CD14-positive monocyte (primary cell): Measurements from ENCODE around the gene GLP2R. TPM values are rescaled to one million over a fixed set of nuclear protein-coding genes. Genes with fewer than 3 reads are reported as not detected.

ENCODE experiments used
- DNase-seq, 3 donors: peaks; one replicate each; pipeline ENCODE4 v3.0.0-alpha.2; 2011 to 2022
- H2AFZ ChIP-seq: 2 replicates; pipeline ENCODE4 v1.6.0; 2012; ENCODE audit warnings: mild to moderate bottlenecking, low read depth, low read length, inconsistent platforms; ENCODE audit not compliant: insufficient read depth, poor library complexity, severe bottlenecking
- H3K27ac ChIP-seq, 2 donors: 1 replicate in 1 of 2; 2 replicates in 1 of 2; pipeline ENCODE4 v1.5.1; 2012 to 2013; ENCODE audit warnings: low read length in 2 of 2, control low read depth in 1 of 2, inconsistent platforms in 1 of 2, low read depth in 1 of 2, mild to moderate bottlenecking in 1 of 2
- H3K27me3 ChIP-seq, 2 donors: one replicate each; pipeline versions ENCODE4 v1.6.0 to v1.6.1; 2011 to 2013; ENCODE audit warnings: low read length in 2 of 2; ENCODE audit not compliant: control insufficient read depth in 2 of 2, insufficient read depth in 2 of 2
- H3K36me3 ChIP-seq, 2 donors: replicated peaks in 1 of 2; 1 replicate in 1 of 2; 2 replicates in 1 of 2; pipeline versions ENCODE4 v1.5.1 to v1.6.1; 2012 to 2013; ENCODE audit warnings: low read length in 2 of 2, control low read depth in 1 of 2, inconsistent platforms in 1 of 2, mild to moderate bottlenecking in 1 of 2; ENCODE audit not compliant: insufficient read depth in 2 of 2, control insufficient read depth in 1 of 2
- H3K4me1 ChIP-seq, 2 donors: 1 replicate in 1 of 2; 2 replicates in 1 of 2; pipeline versions ENCODE4 v1.5.1 to v1.6.1; 2012 to 2013; ENCODE audit warnings: low read length in 2 of 2, control low read depth in 1 of 2, inconsistent platforms in 1 of 2, mild to moderate bottlenecking in 1 of 2, moderate library complexity in 1 of 2; ENCODE audit not compliant: insufficient read depth in 2 of 2, control insufficient read depth in 1 of 2
- H3K4me2 ChIP-seq: replicated peaks from 2 replicates; pipeline ENCODE3; 2012; ENCODE audit warnings: low read length, moderate library complexity, mild to moderate bottlenecking; ENCODE audit not compliant: poor library complexity, severe bottlenecking; ENCODE audit errors: extremely low read depth
- H3K4me3 ChIP-seq, 3 experiments: fragments of 200-600 bp in 1 of 3; sonication (generic) in 1 of 3; replicated peaks in 1 of 3; 1 replicate in 2 of 3; 2 replicates in 1 of 3; pipeline ENCODE4 v1.5.1; 2011 to 2013; ENCODE audit warnings: low read length in 3 of 3, mild to moderate bottlenecking in 3 of 3, control low read depth in 2 of 3, low read depth in 2 of 3, inconsistent platforms in 1 of 3, moderate library complexity in 1 of 3
- H3K79me2 ChIP-seq: 2 replicates; pipeline ENCODE4 v1.6.0; 2012; ENCODE audit warnings: mild to moderate bottlenecking, control low read depth, inconsistent platforms, low read length, moderate library complexity; ENCODE audit not compliant: insufficient read depth
- H3K9ac ChIP-seq: 2 replicates; pipeline ENCODE4 v1.6.0; 2017; ENCODE audit warnings: low read length, mild to moderate bottlenecking; ENCODE audit not compliant: insufficient read depth, poor library complexity, severe bottlenecking
- H3K9me3 ChIP-seq, 2 donors: replicated peaks in 1 of 2; 1 replicate in 1 of 2; 2 replicates in 1 of 2; pipeline versions ENCODE4 v1.5.1 to v1.6.1; 2012 to 2013; ENCODE audit warnings: low read length in 2 of 2, control low read depth in 1 of 2; ENCODE audit not compliant: control insufficient read depth in 1 of 2, insufficient read depth in 1 of 2
- H4K20me1 ChIP-seq: 2 replicates; pipeline ENCODE4 v1.6.0; 2012; ENCODE audit warnings: mild to moderate bottlenecking, low read length, control low read depth, moderate library complexity; ENCODE audit not compliant: insufficient read depth
- H3K27ac Mint-ChIP-seq, 7 donors: one replicate each; pipeline ENCODE4 v1.8.0; 2020; ENCODE audit warnings: mild to moderate bottlenecking in 7 of 7, mixed read lengths in 7 of 7, moderate library complexity in 6 of 7, inconsistent platforms in 2 of 7
- H3K27me3 Mint-ChIP-seq, 3 donors: one replicate each; pipeline ENCODE4 v1.8.0; 2021 to 2022; ENCODE audit warnings: low read depth in 3 of 3, mild to moderate bottlenecking in 3 of 3, mixed read lengths in 3 of 3, moderate library complexity in 3 of 3, inconsistent platforms in 1 of 3
- H3K36me3 Mint-ChIP-seq, 2 donors: one replicate each; pipeline ENCODE4 v1.8.0; 2020; ENCODE audit warnings: mixed read lengths in 2 of 2, inconsistent platforms in 1 of 2, mild to moderate bottlenecking in 1 of 2
- H3K4me1 Mint-ChIP-seq: one replicate; pipeline ENCODE4 v1.8.0; 2020; ENCODE audit warnings: mild to moderate bottlenecking, mixed read lengths
- H3K4me3 Mint-ChIP-seq, 2 donors: one replicate each; pipeline ENCODE4 v1.8.0; 2020; ENCODE audit warnings: mild to moderate bottlenecking in 2 of 2, mixed read lengths in 2 of 2, moderate library complexity in 1 of 2
- H3K9me3 Mint-ChIP-seq, 7 donors: one replicate each; pipeline ENCODE4 v1.8.0; 2020 to 2022; ENCODE audit warnings: mixed read lengths in 7 of 7, mild to moderate bottlenecking in 6 of 7, moderate library complexity in 6 of 7, inconsistent platforms in 2 of 7
- CTCF ChIP-seq: fragments of 200-600 bp; IDR thresholded peaks from one replicate; pipeline ENCODE4 v1.8.0; 2022; ENCODE audit warnings: antibody characterized with exemption, mild to moderate bottlenecking
- WGBS: methylation state at CpG from one replicate; pipeline ENCODE4 v1.1.5; 2013; ENCODE audit warnings: missing lambda C conversion rate; ENCODE audit not compliant: insufficient coverage; 5-methylcytosine and 5-hydroxymethylcytosine counted together
- intact Hi-C, 2 donors: fragments of 100-400 bp; cut with micrococcal nuclease; formaldehyde crosslinking; loops; one replicate each; pipeline versions ENCODE4 v1.15.0 to v1.15.1; 2023
- polyA plus RNA-seq, 3 donors: library from polyadenylated mRNA; depleted of rRNA in 1 of 3; unstranded in 2 of 3; stranded (reverse) in 1 of 3; fragments of 300-500 nt in 2 of 3; fragments of >200 nt in 1 of 3; fragmentation: Illumina TruSeq in 2 of 3; gene quantifications; 1 replicate in 2 of 3; 2 replicates in 1 of 3; pipeline ENCODE4 v1.2.3, GENCODE V29; 2012 to 2021

Gene GLP2R
- polyA plus RNA-seq, 3 donors = not detected

- Mint-ChIP-seq H3K9me3 (peaks cover 2 to 14% (median 8%) of the 10 kb centered on the region in 7 donors), H3K4me1 (no peaks in the 10 kb centered on the region), H3K27ac (no peak overlapping the region), H3K4me3 (no peak overlapping the region), H3K27me3 (peaks cover 3 to 6% (median 4%) of the 10 kb centered on the region in 3 donors), H3K36me3 (no peaks in the 10 kb centered on the region)
- TF ChIP-seq CTCF = no peak
- H4K20me1 ChIP-seq = no peaks in the 10 kb centered on the region
- H3K4me2 ChIP-seq = no peak overlapping the region
- H3K36me3 ChIP-seq = no peaks in the 10 kb centered on the region
- no peaks in the 10 kb centered on the region for H3K4me1 ChIP-seq
- H3K9ac ChIP-seq = no peak overlapping the region
- H2AFZ ChIP-seq = no peak overlapping the region
- no peaks in the 10 kb centered on the region for H3K27me3 ChIP-seq
- WGBS = no CpG with 5 or more reads among the region's 5 CpGs
- no peak for DNase-seq
- H3K79me2 ChIP-seq = no peaks in the 10 kb centered on the region
- intact Hi-C loops = no loop called here
- H3K9me3 ChIP-seq = peaks cover 0 to 8% of the 10 kb centered on the region in 2 donors
- no peak overlapping the region for H3K4me3 ChIP-seq
- no peak overlapping the region for H3K27ac ChIP-seq
Measured at GRCh38 chr17:9854255-9854654, 28.5 kb downstream of the GLP2R start.

GRCh38 chr17:9855036-9855435, 29.3 kb downstream of the GLP2R start:
- Histone ChIP-seq H4K20me1 (no peaks in the 10 kb centered on the region), H3K27me3 (no peaks in the 10 kb centered on the region), H3K4me1 (no peaks in the 10 kb centered on the region), H3K9ac (no peak overlapping the region), H3K4me2 (no peak overlapping the region), H3K79me2 (no peaks in the 10 kb centered on the region), H3K9me3 (peaks cover 0 to 13% of the 10 kb centered on the region in 2 donors), H3K27ac (no peak overlapping the region), H3K36me3 (no peaks in the 10 kb centered on the region), H3K4me3 (no peak overlapping the region), H2AFZ (no peak overlapping the region)
- peak in 1 of 3 donors; percentile 15 for DNase-seq
- Mint-ChIP-seq H3K27me3 (peaks cover 1 to 6% (median 3%) of the 10 kb centered on the region in 3 donors), H3K27ac (no peak overlapping the region), H3K4me1 (no peaks in the 10 kb centered on the region), H3K36me3 (no peaks in the 10 kb centered on the region), H3K9me3 (peaks cover 5 to 20% (median 11%) of the 10 kb centered on the region in 7 donors), H3K4me3 (no peak overlapping the region)
- intact Hi-C loops = no loop called here
- WGBS = 100% methylated on average over 1 of the region's 4 CpGs
- TF ChIP-seq CTCF = no peak
